Measurements from ENCODE around the gene TEX44.

TEX44 gene

GRCh38 chr2:231633241-231633976 lies 40.7 kb downstream of the TEX44 start:
- Histone ChIP-seq H3K4me1 (no peaks in the 10 kb centered on the region), H3K27me3 (no peaks in the 10 kb centered on the region), H3K4me3 (ENCODE audit: low read depth, low read length) (no peak overlapping the region), H3K36me3 (no peaks in the 10 kb centered on the region), H3K9me3 (no peaks in the 10 kb centered on the region)
- TF ChIP-seq CTCF (IDR thresholded peaks at IDR 0.05; ENCODE audit: low read depth, low read length) = no peak
- DNase-seq = no peak

- Histone ChIP-seq H3K4me1 (no peaks in the 10 kb centered on the region), H3K27me3 (no peaks in the 10 kb centered on the region), H3K9me3 (no peaks in the 10 kb centered on the region), H3K36me3 (no peaks in the 10 kb centered on the region), H3K4me3 (ENCODE audit: low read depth, low read length) (no peak overlapping the region)
- no peak for DNase-seq
- TF ChIP-seq CTCF (IDR thresholded peaks at IDR 0.05; ENCODE audit: low read depth, low read length) = no peak
Measured at GRCh38 chr2:231634412-231634811, 41.7 kb downstream of the TEX44 start.

- Histone ChIP-seq H3K36me3 (no peaks in the 10 kb centered on the region), H3K27me3 (no peaks in the 10 kb centered on the region), H3K4me3 (ENCODE audit: low read depth, low read length) (no peak overlapping the region), H3K4me1 (no peaks in the 10 kb centered on the region), H3K9me3 (no peaks in the 10 kb centered on the region)
- no peak for DNase-seq
- no peak for TF ChIP-seq CTCF (IDR thresholded peaks at IDR 0.05; ENCODE audit: low read depth, low read length)
Measured at GRCh38 chr2:231634951-231635875, 42.5 kb downstream of the TEX44 start.

GRCh38 chr2:231640241-231640640 lies 47.6 kb downstream of the TEX44 start:
- TF ChIP-seq CTCF (IDR thresholded peaks at IDR 0.05; ENCODE audit: low read depth, low read length) = no peak
- no peaks in the 10 kb centered on the region for H3K9me3 ChIP-seq
- DNase-seq = no peak
- no peaks in the 10 kb centered on the region for H3K27me3 ChIP-seq
- H3K36me3 ChIP-seq = no peaks in the 10 kb centered on the region
- H3K4me1 ChIP-seq = no peaks in the 10 kb centered on the region
- H3K4me3 ChIP-seq (ENCODE audit: low read depth, low read length) = no peak overlapping the region

GRCh38 chr2:231640641-231641111 lies 48.0 kb downstream of the TEX44 start:
- Histone ChIP-seq H3K4me3 (ENCODE audit: low read depth, low read length) (no peak overlapping the region), H3K36me3 (no peaks in the 10 kb centered on the region), H3K27me3 (no peaks in the 10 kb centered on the region), H3K4me1 (no peaks in the 10 kb centered on the region), H3K9me3 (no peaks in the 10 kb centered on the region)
- TF ChIP-seq CTCF (IDR thresholded peaks at IDR 0.05; ENCODE audit: low read depth, low read length) = no peak
- no peak for DNase-seq
